Astrocyte (in vitro differentiated cells and primary cell): ENCODE results near the gene MYH2.

Experiments used
- CTCF ChIP-seq: IDR thresholded peaks from 2 replicates; pipeline ENCODE4 v1.5.1; 2011; ENCODE audit warnings: low read depth, mild to moderate bottlenecking, inconsistent platforms, low read length, moderate library complexity; ENCODE audit not compliant: insufficient read depth
- EZH2 ChIP-seq: IDR thresholded peaks from 2 replicates; pipeline ENCODE4 v1.6.1; 2012; ENCODE audit warnings: mild to moderate bottlenecking, low read length, inconsistent platforms; ENCODE audit not compliant: insufficient read depth

GRCh38 chr17:10499950-10500349, 49.5 kb downstream of the MYH2 start:
- TF ChIP-seq CTCF (no peak), EZH2 (no peak)
